H1 (cell line): ENCODE data around the gene TMTC4. TPM values are rescaled to one million over a fixed set of nuclear protein-coding genes. Genes with fewer than 3 reads are reported as not detected.

ENCODE experiments used
- ASH2L ChIP-seq: fragments of 200-600, 300-600 bp; sonication (generic); IDR thresholded peaks from one replicate; pipeline ENCODE4 v1.7.1; 2017; ENCODE audit warnings: low read length
- HDAC6 ChIP-seq: IDR thresholded peaks from one replicate; pipeline ENCODE4 v1.7.1; 2012; ENCODE audit warnings: low read depth, mild to moderate bottlenecking, inconsistent platforms, low read length, moderate library complexity
- NANOG ChIP-seq: IDR thresholded peaks from 2 replicates; pipeline ENCODE4 v1.6.1; 2011; ENCODE audit warnings: low read length, low read depth, mild to moderate bottlenecking, inconsistent platforms; ENCODE audit not compliant: insufficient read depth, poor library complexity, severe bottlenecking
- SAP30 ChIP-seq: fragments of 300-600 bp; sonication (generic); IDR thresholded peaks from 2 replicates; pipeline ENCODE4 v1.7.1; 2012; ENCODE audit warnings: low read length, moderate library complexity, mild to moderate bottlenecking, inconsistent platforms; ENCODE audit not compliant: insufficient read depth, insufficient replicate concordance
- polyA plus RNA-seq, 7 experiments: library from polyadenylated mRNA; depleted of rRNA in 3 of 7; stranded (reverse) in 5 of 7; unstranded in 2 of 7; fragments of >200 nt in 5 of 7; fragments of 200-250 nt in 2 of 7; gene quantifications; 1 replicate in 5 of 7; 2 replicates in 1 of 7; 4 replicates in 1 of 7; pipeline versions ENCODE4 v1.2.1 to v1.2.3, GENCODE V29; 2011 to 2013; ENCODE audit warnings: missing spikeins in 2 of 7, mixed read lengths in 2 of 7
- total RNA-seq: library from RNA; stranded (reverse); fragmentation: NEBNext Ultra II Directional; extraction: Animal tissue kit (Norgen Biotek cat#: 25700); gene quantifications from 2 replicates; pipeline ENCODE4 v1.2.1, GENCODE V29; 2021
- TF ChIP-seq, protein P1 (sequence below): IDR thresholded peaks from 2 replicates; pipeline ENCODE4 v1.6.1; 2011; ENCODE audit warnings: low read depth, mild to moderate bottlenecking, low read length; ENCODE audit not compliant: insufficient read depth

TMTC4 gene
- total and polyA plus RNA-seq, 2 of the 8 experiments (the other 6 are each of a cell fraction or from before 2014, with no cell fraction given): 26.3 to 42.6 TPM

DNA sequence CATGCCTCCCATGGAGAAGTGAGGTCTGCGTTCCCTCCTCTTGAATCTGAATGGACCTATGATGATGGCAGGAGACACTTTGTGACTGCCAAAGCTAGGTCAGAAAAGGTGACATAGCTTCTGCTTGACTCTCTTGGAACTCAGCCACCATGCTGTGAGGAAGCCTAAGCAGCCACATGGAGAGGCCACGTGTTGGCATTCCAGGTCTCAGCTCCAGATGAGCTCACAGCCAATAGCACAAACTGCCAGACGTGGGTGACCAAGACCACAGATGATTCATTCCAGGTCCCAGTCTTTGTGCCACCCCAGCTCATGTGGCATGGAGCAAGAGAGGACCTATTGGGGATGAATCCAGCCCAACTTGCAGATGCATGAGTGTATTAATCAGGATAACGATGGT lies 77.3 kb downstream of the TMTC4 start (continued):
- TF ChIP-seq NANOG (no peak), SAP30 (no peak), HDAC6 (no peak), ASH2L (no peak)
- TF ChIP-seq, protein P1, sequence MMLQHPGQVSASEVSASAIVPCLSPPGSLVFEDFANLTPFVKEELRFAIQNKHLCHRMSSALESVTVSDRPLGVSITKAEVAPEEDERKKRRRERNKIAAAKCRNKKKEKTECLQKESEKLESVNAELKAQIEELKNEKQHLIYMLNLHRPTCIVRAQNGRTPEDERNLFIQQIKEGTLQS: no peak
